Tongue (tissue), 2 donors: Measurements from ENCODE around the gene GLIPR2. TPM values are rescaled to one million over a fixed set of nuclear protein-coding genes. Genes with fewer than 3 reads are reported as not detected.
"Not testable (repeated sequence)": the region's sequence is repeated elsewhere in the genome, so short reads cannot be mapped to it uniquely, and the experiment has no call there.

Experiments used
- DNase-seq: peaks from one replicate; pipeline ENCODE4 v3.0.0-alpha.2; 2015
- total RNA-seq: library from RNA; depleted of rRNA; stranded (reverse); fragments of >200 nt; gene quantifications from one replicate; pipeline ENCODE4 v1.2.3, GENCODE V29; 2014

GLIPR2 gene
- total RNA-seq, 1 donor from 2014 or later: 49.3 TPM

- peak; percentile 67 for DNase-seq
Measured at GRCh38 chr9:36163786-36164170, 27.2 kb downstream of the GLIPR2 start.

DNA sequence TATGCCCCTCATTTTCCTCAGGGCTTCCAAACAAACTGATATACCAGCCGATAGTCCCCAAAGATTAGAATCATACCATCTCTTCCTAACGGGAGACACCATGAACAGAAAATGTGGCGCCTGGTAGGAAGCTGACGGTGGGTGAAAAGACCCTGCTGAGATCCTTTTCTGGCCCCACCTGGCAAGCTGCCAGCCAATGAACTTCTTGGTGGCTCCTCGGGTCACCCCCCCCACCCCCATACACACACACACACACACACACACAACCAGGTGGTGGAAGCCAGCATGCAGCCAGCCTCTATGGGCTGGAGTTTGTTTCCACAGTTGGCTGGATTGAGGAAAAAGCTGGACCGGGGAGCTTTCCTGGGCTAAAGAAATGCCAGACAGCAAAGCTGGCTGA is 27.8 kb downstream of the GLIPR2 start:
- peak; percentile 80 for DNase-seq

- no peak for DNase-seq
Measured at GRCh38 chr9:36164989-36165388, 28.5 kb downstream of the GLIPR2 start.

GRCh38 chr9:36165826-36166167 is 29.3 kb downstream of the GLIPR2 start:
- DNase-seq: peak; percentile 75

GRCh38 chr9:36166168-36166927 is 29.8 kb downstream of the GLIPR2 start:
- peak; percentile 90 for DNase-seq

- no peak for DNase-seq
Measured at GRCh38 chr9:36169166-36169565, 32.6 kb downstream of the GLIPR2 start, which contains the start of gene CCIN. CCIN (plus strand) TSS chr9:36169388; CDS start chr9:36169503, 115 bp downstream.

DNA sequence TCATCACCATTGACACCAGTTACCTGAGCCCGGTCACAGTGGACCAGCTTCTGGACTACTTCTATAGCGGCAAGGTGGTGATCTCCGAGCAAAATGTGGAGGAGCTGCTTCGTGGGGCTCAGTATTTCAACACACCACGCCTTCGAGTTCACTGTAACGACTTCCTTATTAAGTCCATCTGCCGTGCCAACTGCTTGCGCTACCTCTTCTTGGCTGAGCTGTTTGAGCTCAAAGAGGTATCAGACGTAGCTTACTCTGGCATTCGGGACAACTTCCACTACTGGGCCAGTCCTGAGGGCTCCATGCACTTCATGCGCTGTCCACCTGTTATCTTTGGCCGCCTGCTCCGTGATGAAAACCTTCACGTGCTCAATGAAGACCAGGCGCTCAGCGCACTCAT is 33.2 kb downstream of the GLIPR2 start:
- DNase-seq: no peak

DNA sequence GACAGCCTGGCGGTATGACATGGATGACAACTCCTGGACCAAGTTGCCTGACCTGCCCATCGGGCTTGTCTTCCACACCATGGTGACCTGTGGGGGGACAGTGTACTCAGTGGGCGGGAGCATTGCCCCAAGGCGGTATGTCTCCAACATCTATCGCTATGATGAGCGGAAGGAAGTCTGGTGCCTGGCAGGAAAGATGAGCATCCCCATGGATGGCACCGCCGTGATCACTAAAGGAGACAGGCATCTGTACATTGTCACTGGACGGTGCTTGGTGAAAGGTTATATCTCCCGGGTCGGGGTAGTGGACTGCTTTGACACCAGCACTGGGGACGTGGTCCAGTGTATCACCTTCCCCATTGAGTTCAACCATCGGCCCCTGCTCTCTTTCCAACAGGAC is 34.0 kb downstream of the GLIPR2 start:
- DNase-seq: no peak

DNA sequence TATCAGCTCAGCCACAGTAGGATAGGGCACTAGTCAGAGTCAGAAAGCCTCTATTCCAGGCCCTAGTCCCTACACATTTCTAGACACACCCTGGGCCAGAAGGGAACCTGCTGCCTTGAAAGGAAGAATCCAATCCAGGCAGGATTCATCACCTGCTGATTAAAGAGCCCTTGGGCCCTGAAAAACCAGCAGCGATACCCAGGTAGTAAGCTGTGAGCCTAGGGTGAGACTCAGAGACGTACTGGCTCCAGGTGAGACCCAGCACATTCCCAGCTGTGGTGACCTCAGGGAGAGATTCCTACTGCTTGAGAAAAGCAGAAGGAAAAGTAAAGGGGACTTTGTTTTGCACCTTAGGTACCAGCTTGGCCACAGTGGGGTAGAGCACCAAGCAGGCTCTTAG is 37.3 kb downstream of the GLIPR2 start:
- no peak for DNase-seq

DNA sequence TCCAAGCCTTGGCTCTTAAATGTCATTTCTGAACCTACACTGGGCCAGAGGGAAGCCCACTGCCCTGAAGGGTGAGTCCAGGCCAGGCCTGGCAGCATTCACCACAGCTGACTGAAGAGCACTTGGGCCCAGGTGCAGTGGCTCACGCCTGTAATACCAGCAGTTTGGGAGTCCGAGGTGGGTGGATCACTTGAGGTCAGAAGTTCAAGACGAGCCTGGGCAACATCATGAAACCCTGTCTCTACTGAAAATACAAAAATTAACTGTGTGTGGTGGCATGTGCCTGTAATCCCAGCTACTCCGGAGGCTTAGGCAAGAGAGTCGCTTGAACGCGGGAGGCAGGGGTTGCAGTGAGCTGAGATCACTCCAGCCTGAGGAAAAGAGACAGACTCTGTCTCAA is 37.7 kb downstream of the GLIPR2 start:
- DNase-seq: no peak

- DNase-seq: no peak
Measured at GRCh38 chr9:36174731-36175130, 38.2 kb downstream of the GLIPR2 start.

- not testable (repeated sequence) for DNase-seq
Measured at GRCh38 chr9:36175209-36175608, 38.7 kb downstream of the GLIPR2 start.

- not testable (repeated sequence) for DNase-seq
Measured at GRCh38 chr9:36176496-36176895, 40.0 kb downstream of the GLIPR2 start.

- DNase-seq: no peak
Measured at GRCh38 chr9:36177571-36177970, 41.0 kb downstream of the GLIPR2 start.

- not testable (repeated sequence) for DNase-seq
Measured at GRCh38 chr9:36180243-36180642, 43.7 kb downstream of the GLIPR2 start.

DNA sequence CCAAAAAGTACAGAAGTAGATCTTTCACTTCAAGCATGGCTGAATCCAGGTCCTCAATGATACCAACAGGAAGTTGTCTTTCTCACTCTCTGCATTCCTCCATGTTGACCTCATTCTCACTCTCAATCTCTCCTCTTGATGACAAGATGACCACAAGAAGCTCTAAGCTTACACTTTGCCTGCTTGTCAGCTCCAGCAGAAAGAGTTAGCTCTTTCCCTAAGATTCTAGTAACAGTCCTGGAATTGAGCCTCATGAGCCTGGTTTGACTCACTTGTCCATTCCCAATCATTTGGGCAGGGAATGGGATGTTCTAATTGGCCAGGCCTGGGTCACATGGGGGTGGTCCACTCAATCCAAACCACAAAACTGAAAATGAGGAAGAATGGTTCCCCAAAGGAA is 50.9 kb downstream of the GLIPR2 start:
- no peak for DNase-seq

DNA sequence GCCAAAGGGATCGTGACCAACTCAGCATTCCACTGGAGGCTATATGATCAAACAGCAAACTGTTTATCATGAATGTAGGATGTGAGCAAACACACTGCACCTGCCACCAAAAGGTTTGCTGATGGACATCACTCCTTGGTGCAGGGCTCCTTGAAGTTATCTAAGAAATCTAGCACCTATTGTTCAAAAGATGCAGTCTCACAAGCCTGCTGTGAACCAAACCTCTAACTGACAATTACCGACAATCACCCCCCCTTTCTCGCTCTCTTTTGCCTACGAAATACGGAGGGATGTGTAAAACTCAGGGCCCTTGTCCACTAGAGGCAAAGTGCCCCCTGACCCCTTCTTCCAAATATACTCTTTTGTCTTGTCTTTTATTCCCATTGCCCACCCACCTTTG is 51.7 kb downstream of the GLIPR2 start:
- DNase-seq: no peak

- no peak for DNase-seq
Measured at GRCh38 chr9:36189976-36190375, 53.4 kb downstream of the GLIPR2 start.

- peak; percentile 99 for DNase-seq
Measured at GRCh38 chr9:36190388-36191289, 54.1 kb downstream of the GLIPR2 start, which contains the start of gene CLTA. CLTA (plus strand) TSS chr9:36190921; CDS start chr9:36191057, 136 bp downstream.

GRCh38 chr9:36191290-36191645 is 54.7 kb downstream of the GLIPR2 start:
- peak; percentile 37 for DNase-seq

GRCh38 chr9:36191686-36192085 is 55.2 kb downstream of the GLIPR2 start:
- no peak for DNase-seq

DNA sequence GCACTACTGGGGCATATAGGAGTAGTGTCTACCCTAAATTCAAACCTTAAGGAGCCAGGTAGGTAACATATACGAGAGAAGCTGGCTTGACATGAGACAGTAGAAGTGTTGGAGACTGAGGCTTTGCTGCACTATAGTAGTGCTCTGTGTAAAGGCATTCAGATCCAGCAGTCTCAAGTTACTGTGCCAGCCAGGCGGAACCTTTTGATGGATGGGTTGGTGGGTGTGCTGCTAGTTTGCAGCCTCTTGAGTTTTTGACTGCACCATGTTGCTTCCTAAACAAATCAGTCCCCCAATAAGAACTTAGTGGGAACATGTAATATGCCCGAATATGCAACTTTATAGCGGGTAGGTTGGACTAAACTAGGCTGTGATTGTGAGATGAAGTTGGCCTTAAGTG is 55.7 kb downstream of the GLIPR2 start:
- DNase-seq: peak; percentile 22

GRCh38 chr9:36193023-36193422 is 56.5 kb downstream of the GLIPR2 start:
- DNase-seq: no peak
